Esophagus squamous epithelium (tissue), 5 donors: Measurements from ENCODE around the gene OR51B4. TPM values are rescaled to one million over a fixed set of nuclear protein-coding genes. Genes with fewer than 3 reads are reported as not detected.
"Not testable (repeated sequence)": the region's sequence is repeated elsewhere in the genome, so short reads cannot be mapped to it uniquely, and the experiment has no call there.

ENCODE experiments used
- DNase-seq: peaks from one replicate; lab custom pipeline; 2025; lab: John Stamatoyannopoulos, UW
- H3K27ac ChIP-seq, 4 donors: fragments of 200-600 bp; sonication (generic); one replicate each; pipeline ENCODE4 v1.5.1; 2016 to 2019; ENCODE audit warnings: mild to moderate bottlenecking in 1 of 4
- H3K27me3 ChIP-seq, 4 donors: fragments of 200-600 bp; sonication (generic); 1 replicate in 3 of 4; 2 replicates in 1 of 4; pipeline versions ENCODE4 v1.5.1 to v1.6.0; 2017 to 2021; ENCODE audit warnings: antibody characterized with exemption in 1 of 4
- H3K36me3 ChIP-seq, 3 donors: fragments of 200-600 bp; sonication (generic); one replicate each; pipeline ENCODE4 v1.5.1; 2016 to 2019
- H3K4me1 ChIP-seq, 3 donors: fragments of 200-600 bp; sonication (generic); one replicate each; pipeline ENCODE4 v1.5.1; 2017 to 2019
- H3K4me3 ChIP-seq, 4 donors: fragments of 200-600 bp; sonication (generic); 1 replicate in 3 of 4; 2 replicates in 1 of 4; pipeline ENCODE4 v1.5.1; 2016 to 2019; ENCODE audit warnings: mild to moderate bottlenecking in 2 of 4, moderate library complexity in 1 of 4
- H3K9me3 ChIP-seq, 3 donors: fragments of 200-600 bp; sonication (generic); one replicate each; pipeline ENCODE4 v1.5.1; 2016 to 2019
- CTCF ChIP-seq, 6 experiments: fragments of 450-650 bp in 4 of 6; fragments of 200-600 bp in 2 of 6; sonication (generic) in 2 of 6; IDR thresholded peaks; one replicate each; pipeline ENCODE4 v1.5.1; 2016 to 2019; ENCODE audit warnings: antibody characterized with exemption in 6 of 6, mild to moderate bottlenecking in 4 of 6, moderate library complexity in 4 of 6
- POLR2A ChIP-seq, 4 donors: fragments of 450-650 bp; IDR thresholded peaks; one replicate each; pipeline ENCODE4 v1.6.1; 2017; ENCODE audit warnings: antibody characterized with exemption in 4 of 4, mild to moderate bottlenecking in 4 of 4, moderate library complexity in 3 of 4
- WGBS, 2 donors: methylation state at CpG; one replicate each; pipeline ENCODE4 v1.1.5; 2018; 5-methylcytosine and 5-hydroxymethylcytosine counted together
- intact Hi-C: fragments of 100-400 bp; cut with DNase I; formaldehyde crosslinking; loops from one replicate; pipeline ENCODE4 v1.15.0; 2022
- total RNA-seq, 4 donors: library from RNA; depleted of rRNA; stranded (reverse); fragments of >200 nt; gene quantifications; one replicate each; pipeline ENCODE4 v1.1.0, GENCODE V29; 2016
- donor health status: DM: yes; HTN: yes; CAD: no.

OR51B4 gene
- total RNA-seq, 4 donors from 2014 or later = not detected

GRCh38 chr11:5343474-5344335 lies 42.0 kb upstream of the OR51B4 start, which contains the start of gene OR51B5:
TSS of gene OR51B5 (minus strand) at chr11:5343524. CDS start at chr11:5343524, 0 bp downstream.
- Histone ChIP-seq H3K27me3 (no peaks in the 10 kb centered on the region), H3K36me3 (no peaks in the 10 kb centered on the region), H3K9me3 (no peaks in the 10 kb centered on the region), H3K27ac (no peak within 1 kb of the TSS), H3K4me3 (no peak within 1 kb of the TSS), H3K4me1 (no peaks in the 10 kb centered on the region)
- DNase-seq = no peak
- intact Hi-C loops = no loop called here
- 69 to 72% methylated on average over 6 of the region's 6 CpGs for WGBS, 2 donors
- TF ChIP-seq CTCF (IDR thresholded peaks at IDR 0.05) (no peak), POLR2A (IDR thresholded peaks at IDR 0.05) (no peak)

- Histone ChIP-seq H3K27ac (no peak overlapping the region), H3K9me3 (no peaks in the 10 kb centered on the region), H3K36me3 (no peaks in the 10 kb centered on the region), H3K4me3 (no peak overlapping the region), H3K4me1 (no peaks in the 10 kb centered on the region), H3K27me3 (no peaks in the 10 kb centered on the region)
- DNase-seq = no peak
- no peak for TF ChIP-seq POLR2A (IDR thresholded peaks at IDR 0.05)
- no peak for TF ChIP-seq CTCF (IDR thresholded peaks at IDR 0.05)
- WGBS, 2 donors = 71 to 79% methylated on average over 1 of the region's 1 CpG
- intact Hi-C loops = no loop called here
Measured at GRCh38 chr11:5339771-5340322, 38.1 kb upstream of the OR51B4 start.

GRCh38 chr11:5337253-5337652 lies 35.5 kb upstream of the OR51B4 start:
- H3K9me3 ChIP-seq, H3K27me3 ChIP-seq, H3K4me3 ChIP-seq, H3K4me1 ChIP-seq, intact Hi-C loops, H3K36me3 ChIP-seq, H3K27ac ChIP-seq, DNase-seq: not testable (repeated sequence)
- WGBS, 2 donors = 63 to 70% methylated on average over 1 of the region's 1 CpG

GRCh38 chr11:5336331-5336730 lies 34.6 kb upstream of the OR51B4 start:
- TF ChIP-seq POLR2A (IDR thresholded peaks at IDR 0.05) (no peak), CTCF (IDR thresholded peaks at IDR 0.05) (no peak)
- no peak overlapping the region for H3K4me3 ChIP-seq
- DNase-seq = no peak
- no peak overlapping the region for H3K27ac ChIP-seq
- H3K36me3 ChIP-seq = no peaks in the 10 kb centered on the region
- H3K9me3 ChIP-seq = no peaks in the 10 kb centered on the region
- H3K27me3 ChIP-seq = no peaks in the 10 kb centered on the region
- H3K4me1 ChIP-seq = no peaks in the 10 kb centered on the region
- intact Hi-C loops = no loop called here

GRCh38 chr11:5335170-5335569 lies 33.4 kb upstream of the OR51B4 start:
- Histone ChIP-seq H3K4me1 (no peaks in the 10 kb centered on the region), H3K27ac (no peak overlapping the region), H3K36me3 (no peaks in the 10 kb centered on the region), H3K27me3 (no peaks in the 10 kb centered on the region), H3K9me3 (no peaks in the 10 kb centered on the region), H3K4me3 (no peak overlapping the region)
- no peak for TF ChIP-seq CTCF (IDR thresholded peaks at IDR 0.05)
- no peak for TF ChIP-seq POLR2A (IDR thresholded peaks at IDR 0.05)
- DNase-seq = no peak
- WGBS, 2 donors = 9 to 22% methylated on average over 1 of the region's 1 CpG
- intact Hi-C loops = no loop called here
